MM.1S (cell line): ENCODE results near the gene RASL10A.

Experiments used
- DNase-seq: peaks from one replicate; pipeline ENCODE4 v3.0.0-alpha.2; 2015
- H2AFZ ChIP-seq: fragments of 300-600 bp; sonication (generic); 2 replicates; pipeline ENCODE4 v1.6.0; 2016; ENCODE audit warnings: antibody characterized with exemption, low read length
- H3F3A ChIP-seq: fragments of 300-600 bp; sonication (generic); 2 replicates; pipeline ENCODE4 v1.6.1; 2016; ENCODE audit warnings: mild to moderate bottlenecking, antibody characterized with exemption, low read length, moderate library complexity, mixed read lengths; ENCODE audit not compliant: insufficient read depth
- H3K27ac ChIP-seq: fragments of 300-600 bp; sonication (generic); 2 replicates; pipeline ENCODE4 v1.5.1; 2016; ENCODE audit warnings: mild to moderate bottlenecking, low read length
- H3K27me3 ChIP-seq: fragments of 300-600 bp; sonication (generic); replicated peaks from 2 replicates; pipeline ENCODE4 v1.6.0; 2016; ENCODE audit warnings: low read length; ENCODE audit not compliant: insufficient read depth
- H3K36me3 ChIP-seq: fragments of 300-600 bp; sonication (generic); replicated peaks from 2 replicates; pipeline ENCODE4 v1.6.1; 2016; ENCODE audit warnings: mild to moderate bottlenecking, low read length, mixed read lengths; ENCODE audit not compliant: insufficient read depth
- H3K4me1 ChIP-seq: fragments of 300-600 bp; sonication (generic); 2 replicates; pipeline ENCODE4 v1.6.1; 2016; ENCODE audit warnings: low read length, mixed read lengths
- H3K4me2 ChIP-seq: fragments of 300-600 bp; sonication (generic); 2 replicates; pipeline ENCODE4 v1.6.0; 2016; ENCODE audit warnings: low read depth, low read length
- H3K4me3 ChIP-seq: fragments of 300-600 bp; sonication (generic); 2 replicates; pipeline ENCODE4 v1.5.1; 2016; ENCODE audit warnings: low read length, mixed read lengths
- H3K79me2 ChIP-seq: fragments of 300-600 bp; sonication (generic); 2 replicates; pipeline ENCODE4 v1.6.1; 2016; ENCODE audit warnings: mixed run types, low read length, mixed read lengths
- H3K9ac ChIP-seq: fragments of 300-600 bp; sonication (generic); 2 replicates; pipeline ENCODE4 v1.6.1; 2016; ENCODE audit warnings: low read length, mixed read lengths
- H3K9me2 ChIP-seq: fragments of 300-600 bp; sonication (generic); replicated peaks from 2 replicates; pipeline ENCODE4 v1.6.1; 2016; ENCODE audit warnings: mild to moderate bottlenecking, low read length, mixed read lengths; ENCODE audit not compliant: insufficient read depth
- H3K9me3 ChIP-seq: fragments of 300-600 bp; sonication (generic); replicated peaks from 2 replicates; pipeline ENCODE4 v1.6.1; 2016; ENCODE audit warnings: mild to moderate bottlenecking, low read length, mixed read lengths; ENCODE audit not compliant: insufficient read depth
- H4K20me1 ChIP-seq: fragments of 300-600 bp; sonication (generic); 2 replicates; pipeline ENCODE4 v1.6.1; 2016; ENCODE audit warnings: mild to moderate bottlenecking, low read length, moderate library complexity, mixed read lengths; ENCODE audit not compliant: insufficient read depth
- EZH2 ChIP-seq: fragments of 300-600 bp; sonication (generic); optimal IDR thresholded peaks from 2 replicates; pipeline ENCODE3; 2017; ENCODE audit warnings: low read depth, mild to moderate bottlenecking, antibody characterized with exemption, low read length, mixed read lengths
- EZH2phosphoT487 ChIP-seq: fragments of 300-600 bp; sonication (generic); IDR thresholded peaks from 2 replicates; pipeline ENCODE4 v1.6.1; 2018; ENCODE audit warnings: antibody characterized with exemption, low read length
- TF ChIP-seq, protein P1 (sequence below): fragments of 300-600 bp; sonication (generic); IDR thresholded peaks from 2 replicates; pipeline ENCODE4 v1.5.1; 2016; ENCODE audit warnings: antibody characterized with exemption, low read length, mixed read lengths

Gene RASL10A

DNA sequence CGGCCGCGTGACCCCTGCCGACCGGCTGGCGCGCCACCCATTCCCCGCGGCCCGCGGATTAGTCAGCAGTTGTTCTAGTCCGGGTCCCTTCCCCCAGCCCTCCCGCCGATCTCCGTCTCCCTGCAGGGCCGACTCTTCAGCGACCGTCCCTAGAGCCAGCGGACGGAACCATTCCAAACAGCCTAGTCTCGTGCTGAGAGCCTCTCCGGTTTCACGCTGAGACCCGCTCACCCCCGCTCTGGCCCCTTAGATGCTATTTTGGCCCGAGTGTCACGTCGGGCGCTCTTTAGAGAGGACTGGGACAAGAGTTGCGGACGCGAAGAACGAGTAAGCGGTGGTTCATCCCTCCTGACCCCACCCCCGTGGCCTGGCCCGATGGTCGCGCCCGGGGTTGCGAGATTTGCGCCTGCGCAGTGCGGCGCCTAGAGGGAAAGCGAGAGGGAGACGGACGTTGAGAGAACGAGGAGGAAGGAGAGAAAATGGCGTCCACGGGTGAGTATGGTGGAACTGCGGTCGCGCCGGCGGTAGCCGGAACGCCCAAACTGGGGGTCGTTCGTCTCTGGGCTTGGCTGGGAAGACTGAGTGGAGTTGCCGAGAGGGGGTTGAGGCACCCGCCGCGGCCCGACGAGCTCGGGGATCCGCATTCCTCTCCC lies 47.5 kb downstream of the RASL10A start, which contains the start of the genes EWSR1 and RHBDD3:
Gene EWSR1, plus strand, starts transcription at position 411 of the 653 bp plus-strand sequence. Its CDS starts 69 bp downstream, at position 480.
Gene RHBDD3, minus strand, starts transcription at position 124 of the 653 bp plus-strand sequence. CDS start 2,355 bp downstream, outside the sequence.
- Histone ChIP-seq H3K9me3 (no peaks in the 10 kb centered on the region), H3K79me2 (peaks cover 75% of the 10 kb centered on the region), H3K4me1 (peaks cover 21% of the 10 kb centered on the region), H3K9ac (peak within 1 kb of the TSS; percentile 100), H3K27ac (peak within 1 kb of the TSS; percentile 89), H3K4me3 (peak within 1 kb of the TSS; percentile 87), H3K36me3 (peaks cover 7% of the 10 kb centered on the region), H3F3A (0 out of 2 replicates have a peak, but pooled peaks cover 8% of the 10 kb centered on the region), H4K20me1 (peaks cover 40% of the 10 kb centered on the region), H3K27me3 (no peaks in the 10 kb centered on the region), H3K4me2 (peak within 1 kb of the TSS; percentile 99), H3K9me2 (no peaks in the 10 kb centered on the region), H2AFZ (peak within 1 kb of the TSS; percentile 82)
- peak; percentile 95 for DNase-seq
- no peak for TF ChIP-seq EZH2
- TF ChIP-seq, protein P1, sequence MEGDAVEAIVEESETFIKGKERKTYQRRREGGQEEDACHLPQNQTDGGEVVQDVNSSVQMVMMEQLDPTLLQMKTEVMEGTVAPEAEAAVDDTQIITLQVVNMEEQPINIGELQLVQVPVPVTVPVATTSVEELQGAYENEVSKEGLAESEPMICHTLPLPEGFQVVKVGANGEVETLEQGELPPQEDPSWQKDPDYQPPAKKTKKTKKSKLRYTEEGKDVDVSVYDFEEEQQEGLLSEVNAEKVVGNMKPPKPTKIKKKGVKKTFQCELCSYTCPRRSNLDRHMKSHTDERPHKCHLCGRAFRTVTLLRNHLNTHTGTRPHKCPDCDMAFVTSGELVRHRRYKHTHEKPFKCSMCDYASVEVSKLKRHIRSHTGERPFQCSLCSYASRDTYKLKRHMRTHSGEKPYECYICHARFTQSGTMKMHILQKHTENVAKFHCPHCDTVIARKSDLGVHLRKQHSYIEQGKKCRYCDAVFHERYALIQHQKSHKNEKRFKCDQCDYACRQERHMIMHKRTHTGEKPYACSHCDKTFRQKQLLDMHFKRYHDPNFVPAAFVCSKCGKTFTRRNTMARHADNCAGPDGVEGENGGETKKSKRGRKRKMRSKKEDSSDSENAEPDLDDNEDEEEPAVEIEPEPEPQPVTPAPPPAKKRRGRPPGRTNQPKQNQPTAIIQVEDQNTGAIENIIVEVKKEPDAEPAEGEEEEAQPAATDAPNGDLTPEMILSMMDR = no peak
- no peak for TF ChIP-seq EZH2phosphoT487

DNA sequence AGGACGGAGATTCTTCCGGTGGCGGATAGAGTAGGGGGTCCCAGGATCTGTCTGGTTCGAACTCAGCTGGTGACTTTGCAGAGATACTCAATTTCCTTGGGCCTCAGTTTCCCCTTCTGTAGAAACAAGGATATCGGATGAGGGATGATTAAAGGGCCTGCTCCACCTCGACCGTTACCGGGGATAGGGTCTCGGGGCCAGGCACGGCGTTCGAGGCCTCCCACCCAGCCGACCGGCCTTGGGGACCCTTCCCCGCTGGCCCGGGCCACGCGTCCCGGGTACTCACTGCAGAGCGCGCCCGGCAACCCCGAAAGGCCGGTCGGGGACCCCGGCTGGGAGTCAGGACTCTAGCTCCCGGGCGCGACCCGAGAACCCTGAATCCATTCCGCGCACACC lies 48.0 kb downstream of the RASL10A start:
- Histone ChIP-seq H4K20me1 (peaks cover 35% of the 10 kb centered on the region), H3K27me3 (no peaks in the 10 kb centered on the region), H3F3A (0 out of 2 replicates have a peak, but pooled peaks cover 8% of the 10 kb centered on the region), H3K9me3 (no peaks in the 10 kb centered on the region), H3K9ac (peak overlapping the region; percentile 100), H3K9me2 (no peaks in the 10 kb centered on the region), H3K36me3 (peaks cover 2% of the 10 kb centered on the region), H3K4me1 (peaks cover 21% of the 10 kb centered on the region), H3K27ac (peak overlapping the region; percentile 89), H3K4me2 (peak overlapping the region; percentile 99), H3K4me3 (peak overlapping the region; percentile 87), H3K79me2 (peaks cover 70% of the 10 kb centered on the region), H2AFZ (peak overlapping the region; percentile 82)
- DNase-seq = no peak
- TF ChIP-seq EZH2phosphoT487 (no peak), EZH2 (no peak)
- TF ChIP-seq, protein P1 = no peak

DNA sequence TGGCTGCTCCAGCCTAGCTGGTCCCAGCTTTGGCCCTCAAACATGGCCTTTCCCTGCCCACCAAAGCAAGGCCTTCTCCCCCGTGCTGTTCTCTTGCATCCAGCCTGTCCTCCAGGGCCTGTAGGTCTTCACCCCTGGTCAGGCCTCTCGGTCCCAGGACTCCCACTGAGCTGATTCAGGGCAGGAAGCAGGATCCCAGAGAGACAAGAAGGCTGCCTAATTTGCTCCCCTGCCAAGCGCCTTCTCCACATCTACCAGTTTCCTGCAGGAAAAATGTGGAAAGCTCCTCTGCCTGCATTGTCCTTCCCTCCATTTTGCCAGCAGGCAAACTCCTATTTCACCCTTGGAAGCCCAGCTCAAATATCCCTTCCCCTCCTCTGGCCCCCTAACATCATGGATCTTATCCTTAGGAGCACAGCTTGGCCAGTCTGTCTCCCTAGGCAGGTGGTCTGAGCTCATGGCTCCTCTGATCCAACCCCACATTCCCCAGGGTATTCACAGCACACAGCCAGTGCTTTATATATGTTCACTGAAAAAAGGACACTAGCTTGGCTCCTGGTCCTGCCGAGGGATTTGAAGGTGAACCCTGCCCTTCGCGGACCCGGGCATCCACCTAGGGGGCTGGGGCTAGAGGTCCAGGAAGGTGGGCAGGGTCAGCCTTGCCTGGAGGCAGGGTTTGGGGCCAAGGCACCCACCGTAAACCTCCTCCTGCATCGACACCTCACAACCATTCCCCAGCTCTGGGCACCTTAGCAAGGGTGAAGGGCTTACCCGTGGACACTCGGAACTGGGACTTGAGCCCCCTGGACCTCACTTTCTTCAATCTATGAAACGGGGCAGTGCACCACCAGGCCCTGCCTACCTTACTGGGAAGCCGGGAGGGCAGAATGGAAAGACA lies 48.7 kb downstream of the RASL10A start:
- H3K9me2 ChIP-seq = no peaks in the 10 kb centered on the region
- H3K4me1 ChIP-seq = peaks cover 21% of the 10 kb centered on the region
- H3K9me3 ChIP-seq = no peaks in the 10 kb centered on the region
- H3K36me3 ChIP-seq = peaks cover 2% of the 10 kb centered on the region
- peak overlapping the region; percentile 100 for H3K9ac ChIP-seq
- H4K20me1 ChIP-seq = peaks cover 28% of the 10 kb centered on the region
- H3K4me2 ChIP-seq = peak overlapping the region; percentile 99
- peak overlapping the region; percentile 82 for H2AFZ ChIP-seq
- H3K79me2 ChIP-seq = peaks cover 64% of the 10 kb centered on the region
- no peak for DNase-seq
- no peak for TF ChIP-seq EZH2
- no peak for TF ChIP-seq EZH2phosphoT487
- TF ChIP-seq, protein P1 = no peak
- H3K27ac ChIP-seq = peak overlapping the region; percentile 89; the same call in 1 of the 2 replicates
- no peaks in the 10 kb centered on the region for H3K27me3 ChIP-seq
- peak overlapping the region; percentile 87 for H3K4me3 ChIP-seq
- 0 out of 2 replicates have a peak, but pooled peaks cover 8% of the 10 kb centered on the region for H3F3A ChIP-seq
